H1 (cell line): ENCODE measurements around the gene P3H2. TPM values are rescaled to one million over a fixed set of nuclear protein-coding genes. Genes with fewer than 3 reads are reported as not detected.

Experiments used
- CTCF ChIA-PET: fragments of 300-600 bp; sonication (Branson Sonifier 250); formaldehyde crosslinking; loops from one replicate; lab custom pipeline; 2021; ENCODE audit not compliant: partially characterized antibody; lab: Charles Lee
- POLR2A ChIA-PET: fragments of 300-600 bp; sonication (Branson Sonifier 250); formaldehyde crosslinking; loops from one replicate; lab custom pipeline; 2021; ENCODE audit warnings: inconsistent platforms; ENCODE audit not compliant: partially characterized antibody; lab: Charles Lee
- DNase-seq, 2 experiments: peaks; one replicate each; pipeline versions ENCODE4 v3.0.0 to v3.0.0-alpha.2; 2010 to 2022; ENCODE audit warnings: low spot score in 2 of 2, low read depth in 1 of 2, mixed read lengths in 1 of 2
- FAIRE-seq: peaks from 2 replicates; lab custom pipeline; 2011; peaks lifted over from hg19 to GRCh38; lab: Jason Lieb, UNC
- H2AFZ ChIP-seq: 2 replicates; pipeline ENCODE4 v1.8.1; 2012; ENCODE audit warnings: low read length, inconsistent platforms
- H2AK5ac ChIP-seq: 2 replicates; pipeline ENCODE4 v1.6.1; 2013; ENCODE audit warnings: low read depth, low read length
- H2BK120ac ChIP-seq: replicated peaks from 2 replicates; pipeline ENCODE3; 2013; ENCODE audit warnings: low read depth, low read length, inconsistent platforms
- H2BK12ac ChIP-seq: 2 replicates; pipeline ENCODE4 v1.6.1; 2013; ENCODE audit warnings: low read depth, low read length
- H2BK15ac ChIP-seq: 2 replicates; pipeline ENCODE4 v1.6.1; 2013; ENCODE audit warnings: low read length
- H2BK20ac ChIP-seq: 2 replicates; pipeline ENCODE4 v1.6.1; 2013; ENCODE audit warnings: low read length
- H2BK5ac ChIP-seq: 2 replicates; pipeline ENCODE4 v1.6.1; 2013; ENCODE audit warnings: low read depth, low read length
- H3K14ac ChIP-seq: 2 replicates; pipeline ENCODE4 v1.6.1; 2013; ENCODE audit warnings: inconsistent platforms; ENCODE audit not compliant: insufficient read length
- H3K18ac ChIP-seq: 2 replicates; pipeline ENCODE4 v1.6.1; 2013; ENCODE audit warnings: low read length; ENCODE audit errors: extremely low read depth
- H3K23ac ChIP-seq: 2 replicates; pipeline ENCODE4 v1.6.1; 2013; ENCODE audit warnings: inconsistent platforms; ENCODE audit not compliant: insufficient read length
- H3K23me2 ChIP-seq: 2 replicates; pipeline ENCODE4 v1.6.1; 2013; ENCODE audit warnings: low read depth, low read length
- H3K27ac ChIP-seq: 2 replicates; pipeline ENCODE4 v1.6.1; 2011; ENCODE audit warnings: low read depth, low read length, inconsistent platforms
- H3K27me3 ChIP-seq, 4 experiments: replicated peaks in 1 of 4; 1 replicate in 1 of 4; 2 replicates in 3 of 4; pipeline versions ENCODE4 v1.6.1 to v1.8.1; 2011 to 2013; ENCODE audit warnings: low read length in 3 of 4, mild to moderate bottlenecking in 3 of 4, inconsistent platforms in 2 of 4, mixed read lengths in 2 of 4, moderate library complexity in 1 of 4; ENCODE audit not compliant: control insufficient read depth in 3 of 4, insufficient read depth in 3 of 4; ENCODE audit errors: extremely low read depth in 1 of 4
- H3K36me3 ChIP-seq, 4 experiments: 2 replicates each; pipeline versions ENCODE4 v1.6.1 to v1.8.1; 2011 to 2013; ENCODE audit warnings: mild to moderate bottlenecking in 4 of 4, low read length in 3 of 4, moderate library complexity in 2 of 4, control low read depth in 1 of 4, inconsistent platforms in 1 of 4; ENCODE audit not compliant: insufficient read depth in 4 of 4, control insufficient read depth in 2 of 4
- H3K4ac ChIP-seq: replicated peaks from 2 replicates; pipeline ENCODE3; 2013; ENCODE audit warnings: low read length, low read depth, mixed read lengths, inconsistent platforms; ENCODE audit not compliant: insufficient read length
- H3K4me1 ChIP-seq, 4 experiments: replicated peaks in 1 of 4; 1 replicate in 1 of 4; 2 replicates in 3 of 4; pipeline versions ENCODE4 v1.6.1 to v1.8.1; 2011 to 2013; ENCODE audit warnings: low read length in 3 of 4, inconsistent platforms in 2 of 4, mixed read lengths in 1 of 4; ENCODE audit not compliant: insufficient read depth in 4 of 4, control insufficient read depth in 3 of 4
- H3K4me2 ChIP-seq, 2 experiments: 2 replicates each; pipeline versions ENCODE4 v1.6.1 to v1.8.1; 2011 to 2013; ENCODE audit warnings: low read depth in 2 of 2, low read length in 2 of 2, control low read depth in 1 of 2, inconsistent platforms in 1 of 2, mild to moderate bottlenecking in 1 of 2; ENCODE audit not compliant: insufficient read depth in 1 of 2
- H3K4me3 ChIP-seq, 4 experiments: fragments of 200-600, 300-600 bp in 1 of 4; sonication (generic), shearing (Covaris generic), sonication (Bioruptor Twin) in 1 of 4; 2 replicates each; pipeline versions ENCODE4 v1.5.1 to v1.8.1; 2011 to 2016; ENCODE audit warnings: low read length in 4 of 4, low read depth in 3 of 4, control low read depth in 2 of 4, inconsistent platforms in 2 of 4, mild to moderate bottlenecking in 2 of 4, mixed read lengths in 1 of 4, moderate library complexity in 1 of 4; ENCODE audit not compliant: insufficient read depth in 2 of 4; ENCODE audit errors: extremely low read depth in 1 of 4
- H3K56ac ChIP-seq: replicated peaks from 2 replicates; pipeline ENCODE3; 2013; ENCODE audit warnings: low read depth, mild to moderate bottlenecking, mixed read lengths, low read length, inconsistent platforms; ENCODE audit not compliant: insufficient read length
- H3K79me1 ChIP-seq: 2 replicates; pipeline ENCODE4 v1.6.1; 2013; ENCODE audit warnings: low read depth, low read length, control low read depth
- H3K79me2 ChIP-seq, 2 experiments: 2 replicates each; pipeline versions ENCODE4 v1.6.1 to v1.8.1; 2012 to 2013; ENCODE audit warnings: low read length in 2 of 2, mild to moderate bottlenecking in 2 of 2, inconsistent platforms in 1 of 2; ENCODE audit not compliant: insufficient read depth in 2 of 2, control insufficient read depth in 1 of 2
- H3K9ac ChIP-seq, 4 experiments: replicated peaks in 1 of 4; 1 replicate in 1 of 4; 2 replicates in 3 of 4; pipeline versions ENCODE4 v1.6.1 to v1.8.1; 2011 to 2013; ENCODE audit warnings: low read depth in 3 of 4, low read length in 3 of 4, control low read depth in 2 of 4, mild to moderate bottlenecking in 2 of 4, moderate library complexity in 2 of 4, inconsistent platforms in 1 of 4; ENCODE audit errors: extremely low read depth in 1 of 4
- H3K9me3 ChIP-seq, 2 experiments: 2 replicates each; pipeline versions ENCODE4 v1.6.1 to v1.8.1; 2012 to 2013; ENCODE audit warnings: mild to moderate bottlenecking in 2 of 2, moderate library complexity in 2 of 2, control low read depth in 1 of 2, inconsistent platforms in 1 of 2, low read depth in 1 of 2, low read length in 1 of 2, mixed read lengths in 1 of 2; ENCODE audit not compliant: insufficient read depth in 2 of 2
- H4K20me1 ChIP-seq, 2 experiments: replicated peaks in 1 of 2; 2 replicates each; pipeline versions ENCODE3 to v1.8.1; 2011 to 2013; ENCODE audit warnings: inconsistent platforms in 2 of 2, low read length in 2 of 2, mild to moderate bottlenecking in 1 of 2; ENCODE audit not compliant: insufficient read depth in 2 of 2, control insufficient read depth in 1 of 2
- H4K5ac ChIP-seq: 2 replicates; pipeline ENCODE4 v1.6.1; 2013; ENCODE audit warnings: low read length, low read depth, mixed read lengths, inconsistent platforms; ENCODE audit not compliant: insufficient read length
- H4K8ac ChIP-seq: 2 replicates; pipeline ENCODE4 v1.8.0; 2013; ENCODE audit warnings: mild to moderate bottlenecking, moderate library complexity, low read length, inconsistent platforms; ENCODE audit not compliant: insufficient read depth; ENCODE audit errors: extremely low read depth
- H4K91ac ChIP-seq: replicated peaks from 2 replicates; pipeline ENCODE3; 2013; ENCODE audit warnings: low read length, mixed read lengths, inconsistent platforms; ENCODE audit not compliant: insufficient read length
- BCL11A ChIP-seq, 2 experiments: IDR thresholded peaks; one replicate each; pipeline ENCODE4 v1.6.1; 2011; ENCODE audit warnings: low read depth in 2 of 2, low read length in 2 of 2, mild to moderate bottlenecking in 2 of 2
- CEBPB ChIP-seq: IDR thresholded peaks from 2 replicates; pipeline ENCODE4 v1.6.1; 2012; ENCODE audit warnings: low read depth, low read length
- CREB1 ChIP-seq: IDR thresholded peaks from 2 replicates; pipeline ENCODE4 v1.6.1; 2012; ENCODE audit warnings: inconsistent platforms
- EGR1 ChIP-seq: IDR thresholded peaks from 2 replicates; pipeline ENCODE4 v1.6.1; 2011; ENCODE audit warnings: low read depth, low read length, borderline replicate concordance
- GABPA ChIP-seq: IDR thresholded peaks from 2 replicates; pipeline ENCODE4 v1.6.1; 2011; ENCODE audit warnings: mild to moderate bottlenecking, low read length, moderate library complexity, borderline replicate concordance; ENCODE audit not compliant: insufficient read depth
- HDAC2 ChIP-seq, 2 experiments: fragments of 300-600 bp in 1 of 2; sonication (generic) in 1 of 2; IDR thresholded peaks; 2 replicates each; pipeline ENCODE4 v1.6.1; 2011 to 2012; ENCODE audit warnings: low read depth in 2 of 2, low read length in 2 of 2, mild to moderate bottlenecking in 2 of 2, moderate library complexity in 2 of 2, borderline replicate concordance in 1 of 2, inconsistent platforms in 1 of 2
- KDM1A ChIP-seq: fragments of 200-600, 300-600 bp; sonication (generic); IDR thresholded peaks from 2 replicates; pipeline ENCODE4 v1.7.1; 2016; ENCODE audit warnings: mild to moderate bottlenecking, low read length, borderline replicate concordance
- NANOG ChIP-seq: IDR thresholded peaks from 2 replicates; pipeline ENCODE4 v1.6.1; 2011; ENCODE audit warnings: low read length, low read depth, mild to moderate bottlenecking, inconsistent platforms; ENCODE audit not compliant: insufficient read depth, poor library complexity, severe bottlenecking
- RBBP5 ChIP-seq: IDR thresholded peaks from 2 replicates; pipeline ENCODE4 v1.7.1; 2012; ENCODE audit warnings: low read depth, mild to moderate bottlenecking, inconsistent platforms, low read length, moderate library complexity, borderline replicate concordance
- RNF2 ChIP-seq: fragments of 200-900, 300-1000 bp; sonication (generic); IDR thresholded peaks from 2 replicates; pipeline ENCODE4 v1.7.1; 2016; ENCODE audit warnings: borderline replicate concordance, low read depth, mild to moderate bottlenecking, antibody characterized with exemption, low read length; ENCODE audit not compliant: poor library complexity, severe bottlenecking; ENCODE audit errors: missing control alignments
- ZNF274 ChIP-seq: IDR thresholded peaks from 2 replicates; pipeline ENCODE4 v1.7.0; 2012; ENCODE audit warnings: low read length, borderline replicate concordance; ENCODE audit errors: extremely low read depth
- WGBS, 2 experiments: shearing (Covaris generic) in 1 of 2; methylation state at CpG; one replicate each; pipeline versions ENCODE4 v1.1.6 to v1.1.7; 2013 to 2015; ENCODE audit warnings: low lambda C conversion rate in 2 of 2, mixed read lengths in 2 of 2, inconsistent platforms in 1 of 2, low coverage in 1 of 2, missing lambda C conversion rate in 1 of 2; ENCODE audit not compliant: insufficient replicate concordance in 2 of 2, insufficient coverage in 1 of 2, insufficient read length in 1 of 2; ENCODE audit errors: extremely low coverage in 1 of 2, missing lambda C conversion rate in 1 of 2; 5-methylcytosine and 5-hydroxymethylcytosine counted together
- polyA plus RNA-seq, 7 experiments: library from polyadenylated mRNA; depleted of rRNA in 3 of 7; stranded (reverse) in 5 of 7; unstranded in 2 of 7; fragments of >200 nt in 5 of 7; fragments of 200-250 nt in 2 of 7; gene quantifications; 1 replicate in 5 of 7; 2 replicates in 1 of 7; 4 replicates in 1 of 7; pipeline versions ENCODE4 v1.2.1 to v1.2.3, GENCODE V29; 2011 to 2013; ENCODE audit warnings: missing spikeins in 2 of 7, mixed read lengths in 2 of 7
- total RNA-seq: library from RNA; stranded (reverse); fragmentation: NEBNext Ultra II Directional; extraction: Animal tissue kit (Norgen Biotek cat#: 25700); gene quantifications from 2 replicates; pipeline ENCODE4 v1.2.1, GENCODE V29; 2021

Gene P3H2
- total and polyA plus RNA-seq, 2 of the 8 experiments (the other 6 are each of a cell fraction or from before 2014, with no cell fraction given), result 40.5 to 60.4 TPM

DNA sequence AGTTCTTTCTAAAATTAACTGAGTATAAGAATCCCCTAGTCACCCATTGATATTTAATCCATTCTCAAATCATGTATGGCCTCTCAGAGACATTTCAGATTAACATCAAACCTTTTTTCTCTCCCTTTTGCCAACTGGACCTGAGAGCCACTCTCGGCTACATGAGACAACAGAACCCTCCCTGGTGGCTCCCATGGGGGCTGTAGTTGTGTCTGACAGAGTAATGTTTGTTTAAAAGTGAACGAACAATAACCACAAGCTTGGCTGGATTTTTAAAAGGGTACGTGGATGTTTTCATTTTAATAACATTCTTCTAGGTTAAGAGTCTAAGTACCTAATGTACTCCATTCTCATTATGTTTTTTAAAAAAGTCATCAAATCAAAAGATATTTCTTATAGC, 37.1 kb downstream of the P3H2 start:
- 88% methylated on average over 3 of the region's 3 CpGs; no CpG with 5 or more reads in 1 of the 2 experiments for WGBS, 2 experiments
- Histone ChIP-seq H3K23me2 (no peaks in the 10 kb centered on the region), H3K4me2 (no peak overlapping the region), H3K79me2 (peaks cover 0 to 45% of the 10 kb centered on the region in 2 experiments; a peak in 2 of 4 replicates), H3K18ac (no peak overlapping the region), H2AK5ac (no peak overlapping the region), H4K91ac (no peak overlapping the region), H3K4me3 (no peak overlapping the region), H4K5ac (no peak overlapping the region), H2BK120ac (no peak overlapping the region), H2BK12ac (no peak overlapping the region), H3K27ac (no peak overlapping the region), H2AFZ (no peak overlapping the region), H3K23ac (no peak overlapping the region)
- CTCF ChIA-PET, result interaction anchor here (0.6 to 2.2 kb wide), 3 partner anchors 116 to 433 kb away, joined by 3 to 6 read pairs (median 3); no protein-coding TSS in a partner anchor
- TF ChIP-seq RNF2 (no peak), NANOG (no peak), KDM1A (no peak), BCL11A (IDR thresholded peaks at IDR 0.05; ENCODE audit: low read depth in 2 of 2, low read length in 2 of 2) (no peak), EGR1 (no peak), RBBP5 (no peak), ZNF274 (no peak), CEBPB (no peak), CREB1 (no peak), HDAC2 (IDR thresholded peaks at IDR 0.05; ENCODE audit: borderline replicate concordance in 1 of 2, low read depth in 2 of 2, low read length in 2 of 2) (no peak), GABPA (no peak)
- TF ChIP-seq, all 59 proteins: peak for 0
- H3K14ac ChIP-seq, result no peak overlapping the region
- H2BK5ac ChIP-seq, result no peak overlapping the region
- H2BK15ac ChIP-seq, result no peak overlapping the region
- H3K79me1 ChIP-seq, result no peaks in the 10 kb centered on the region
- no peak overlapping the region for H3K4ac ChIP-seq
- H3K4me1 ChIP-seq, result peaks cover 2 to 9% (median 5%) of the 10 kb centered on the region in 4 experiments; a peak in 5 of 7 replicates
- H3K27me3 ChIP-seq, result no peaks in the 10 kb centered on the region
- H3K36me3 ChIP-seq, result 0 out of 8 replicates have a peak, but pooled peaks cover 0 to 4% (median 0%) of the 10 kb centered on the region in 4 experiments
- no peak overlapping the region for H2BK20ac ChIP-seq
- H3K9me3 ChIP-seq, result no peaks in the 10 kb centered on the region
- H4K20me1 ChIP-seq, result peaks cover 0 to 4% of the 10 kb centered on the region in 2 experiments
- POLR2A ChIA-PET, result interaction anchor here (0.7 kb wide), 1 partner anchor 10 kb away, joined by 3 read pairs; no protein-coding TSS in a partner anchor
- no peak overlapping the region for H4K8ac ChIP-seq
- H3K56ac ChIP-seq, result no peak overlapping the region
- DNase-seq, result no peak
- FAIRE-seq, result no peak
- no peak overlapping the region for H3K9ac ChIP-seq
